Measurements from ENCODE around the gene CLSTN3.

Gene CLSTN3

GRCh38 chr12:7117670-7118069 lies 12.5 kb upstream of the CLSTN3 start:
- Mint-ChIP-seq H3K36me3 (ENCODE audit: low read depth) (peaks cover 12% of the 10 kb centered on the region), H3K4me1 (peaks cover 6% of the 10 kb centered on the region), H3K27me3 (ENCODE audit: low read depth) (peaks cover 4% of the 10 kb centered on the region), H3K9me3 (no peaks in the 10 kb centered on the region), H3K27ac (no peak overlapping the region), H3K4me3 (no peak overlapping the region)
- no peak for TF ChIP-seq CTCF (IDR thresholded peaks at IDR 0.05; ENCODE audit: unreplicated experiment in 3 of 3)

- TF ChIP-seq CTCF (IDR thresholded peaks at IDR 0.05; ENCODE audit: unreplicated experiment in 3 of 3), result no peak
- Mint-ChIP-seq H3K9me3 (no peaks in the 10 kb centered on the region), H3K27ac (no peak overlapping the region), H3K4me3 (no peak overlapping the region), H3K27me3 (ENCODE audit: low read depth) (peaks cover 4% of the 10 kb centered on the region), H3K36me3 (ENCODE audit: low read depth) (peaks cover 12% of the 10 kb centered on the region), H3K4me1 (peaks cover 15% of the 10 kb centered on the region)
Observed at GRCh38 chr12:7118881-7119280, 11.3 kb upstream of the CLSTN3 start.

DNA sequence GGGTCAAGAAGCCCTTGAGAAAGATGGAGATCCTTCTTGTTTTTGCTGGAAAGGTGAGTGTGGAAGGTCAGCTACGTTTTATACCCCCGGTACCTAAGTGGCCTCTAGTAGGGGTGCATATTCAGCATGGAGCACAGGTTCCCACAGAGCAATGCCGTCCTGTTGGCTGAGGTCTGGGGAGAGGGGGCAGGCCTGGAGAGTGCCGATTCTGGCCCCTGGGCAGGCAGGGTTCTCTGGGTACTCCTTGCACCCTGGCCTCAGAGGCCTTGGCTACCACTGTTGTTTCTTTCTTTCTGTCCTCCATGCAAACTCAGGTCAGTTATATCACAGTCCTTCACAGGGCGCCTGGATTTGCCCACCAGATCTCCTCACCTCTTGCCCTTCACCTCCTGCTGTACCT lies 10.0 kb upstream of the CLSTN3 start:
- H3K4me1 Mint-ChIP-seq, result peaks cover 20% of the 10 kb centered on the region
- H3K36me3 Mint-ChIP-seq (ENCODE audit: low read depth), result peaks cover 11% of the 10 kb centered on the region
- H3K27me3 Mint-ChIP-seq (ENCODE audit: low read depth), result no peaks in the 10 kb centered on the region
- H3K9me3 Mint-ChIP-seq, result no peaks in the 10 kb centered on the region
- no peak for TF ChIP-seq CTCF (IDR thresholded peaks at IDR 0.05; ENCODE audit: unreplicated experiment in 3 of 3)
- H3K4me3 Mint-ChIP-seq, result no peak overlapping the region
- no peak overlapping the region for H3K27ac Mint-ChIP-seq

DNA sequence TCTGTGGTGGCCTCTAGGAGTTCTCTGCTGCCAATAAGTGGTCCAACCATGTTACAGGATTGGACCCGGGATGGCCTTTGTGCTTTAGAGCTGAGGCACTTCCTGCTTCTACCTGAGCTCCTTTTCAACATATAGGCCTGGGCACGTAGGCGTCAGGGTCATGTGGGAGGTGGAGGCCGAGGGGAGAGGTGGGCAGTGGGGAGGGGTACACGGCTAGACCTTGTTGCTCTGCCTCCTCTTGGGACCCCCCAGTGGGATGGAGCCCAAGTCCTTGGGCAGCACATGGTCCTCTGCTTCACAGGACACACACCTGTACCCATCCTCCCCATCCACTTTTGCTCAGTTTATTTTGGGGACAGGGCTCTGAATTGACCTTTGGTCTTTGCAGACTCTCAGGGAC lies 8.8 kb upstream of the CLSTN3 start:
- no peak overlapping the region for H3K4me3 Mint-ChIP-seq
- H3K9me3 Mint-ChIP-seq, result no peaks in the 10 kb centered on the region
- H3K27me3 Mint-ChIP-seq (ENCODE audit: low read depth), result no peaks in the 10 kb centered on the region
- H3K4me1 Mint-ChIP-seq, result peaks cover 20% of the 10 kb centered on the region
- no peak overlapping the region for H3K27ac Mint-ChIP-seq
- peaks cover under 1% of the 10 kb centered on the region for H3K36me3 Mint-ChIP-seq (ENCODE audit: low read depth)
- TF ChIP-seq CTCF (IDR thresholded peaks at IDR 0.05; ENCODE audit: unreplicated experiment in 3 of 3), result no peak

- Mint-ChIP-seq H3K4me3 (peak overlapping the region in 1 of 3 experiments; percentile 1), H3K36me3 (ENCODE audit: low read depth) (no peaks in the 10 kb centered on the region), H3K27me3 (ENCODE audit: low read depth) (peaks cover 4% of the 10 kb centered on the region), H3K4me1 (peaks cover 26% of the 10 kb centered on the region), H3K9me3 (no peaks in the 10 kb centered on the region), H3K27ac (peak overlapping the region; percentile 28 to 98 (median 84))
- no peak for TF ChIP-seq CTCF (IDR thresholded peaks at IDR 0.05; ENCODE audit: unreplicated experiment in 3 of 3)
Observed at GRCh38 chr12:7122811-7123769, 7.1 kb upstream of the CLSTN3 start.
